HG03565 (cell line): ENCODE data around the gene MAP3K6.
"Not testable (repeated sequence)": the region's sequence is repeated elsewhere in the genome, so short reads cannot be mapped to it uniquely, and the experiment has no call there.

Experiments
- ATAC-seq: cut with Tn5 transposase; IDR thresholded peaks from one replicate; pipeline ENCODE4 v1.9.1; 2021; ENCODE audit warnings: mild to moderate bottlenecking, moderate library complexity; ENCODE audit not compliant: unreplicated experiment

MAP3K6 gene, protein sequence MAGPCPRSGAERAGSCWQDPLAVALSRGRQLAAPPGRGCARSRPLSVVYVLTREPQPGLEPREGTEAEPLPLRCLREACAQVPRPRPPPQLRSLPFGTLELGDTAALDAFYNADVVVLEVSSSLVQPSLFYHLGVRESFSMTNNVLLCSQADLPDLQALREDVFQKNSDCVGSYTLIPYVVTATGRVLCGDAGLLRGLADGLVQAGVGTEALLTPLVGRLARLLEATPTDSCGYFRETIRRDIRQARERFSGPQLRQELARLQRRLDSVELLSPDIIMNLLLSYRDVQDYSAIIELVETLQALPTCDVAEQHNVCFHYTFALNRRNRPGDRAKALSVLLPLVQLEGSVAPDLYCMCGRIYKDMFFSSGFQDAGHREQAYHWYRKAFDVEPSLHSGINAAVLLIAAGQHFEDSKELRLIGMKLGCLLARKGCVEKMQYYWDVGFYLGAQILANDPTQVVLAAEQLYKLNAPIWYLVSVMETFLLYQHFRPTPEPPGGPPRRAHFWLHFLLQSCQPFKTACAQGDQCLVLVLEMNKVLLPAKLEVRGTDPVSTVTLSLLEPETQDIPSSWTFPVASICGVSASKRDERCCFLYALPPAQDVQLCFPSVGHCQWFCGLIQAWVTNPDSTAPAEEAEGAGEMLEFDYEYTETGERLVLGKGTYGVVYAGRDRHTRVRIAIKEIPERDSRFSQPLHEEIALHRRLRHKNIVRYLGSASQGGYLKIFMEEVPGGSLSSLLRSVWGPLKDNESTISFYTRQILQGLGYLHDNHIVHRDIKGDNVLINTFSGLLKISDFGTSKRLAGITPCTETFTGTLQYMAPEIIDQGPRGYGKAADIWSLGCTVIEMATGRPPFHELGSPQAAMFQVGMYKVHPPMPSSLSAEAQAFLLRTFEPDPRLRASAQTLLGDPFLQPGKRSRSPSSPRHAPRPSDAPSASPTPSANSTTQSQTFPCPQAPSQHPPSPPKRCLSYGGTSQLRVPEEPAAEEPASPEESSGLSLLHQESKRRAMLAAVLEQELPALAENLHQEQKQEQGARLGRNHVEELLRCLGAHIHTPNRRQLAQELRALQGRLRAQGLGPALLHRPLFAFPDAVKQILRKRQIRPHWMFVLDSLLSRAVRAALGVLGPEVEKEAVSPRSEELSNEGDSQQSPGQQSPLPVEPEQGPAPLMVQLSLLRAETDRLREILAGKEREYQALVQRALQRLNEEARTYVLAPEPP (N-terminal part only)

DNA sequence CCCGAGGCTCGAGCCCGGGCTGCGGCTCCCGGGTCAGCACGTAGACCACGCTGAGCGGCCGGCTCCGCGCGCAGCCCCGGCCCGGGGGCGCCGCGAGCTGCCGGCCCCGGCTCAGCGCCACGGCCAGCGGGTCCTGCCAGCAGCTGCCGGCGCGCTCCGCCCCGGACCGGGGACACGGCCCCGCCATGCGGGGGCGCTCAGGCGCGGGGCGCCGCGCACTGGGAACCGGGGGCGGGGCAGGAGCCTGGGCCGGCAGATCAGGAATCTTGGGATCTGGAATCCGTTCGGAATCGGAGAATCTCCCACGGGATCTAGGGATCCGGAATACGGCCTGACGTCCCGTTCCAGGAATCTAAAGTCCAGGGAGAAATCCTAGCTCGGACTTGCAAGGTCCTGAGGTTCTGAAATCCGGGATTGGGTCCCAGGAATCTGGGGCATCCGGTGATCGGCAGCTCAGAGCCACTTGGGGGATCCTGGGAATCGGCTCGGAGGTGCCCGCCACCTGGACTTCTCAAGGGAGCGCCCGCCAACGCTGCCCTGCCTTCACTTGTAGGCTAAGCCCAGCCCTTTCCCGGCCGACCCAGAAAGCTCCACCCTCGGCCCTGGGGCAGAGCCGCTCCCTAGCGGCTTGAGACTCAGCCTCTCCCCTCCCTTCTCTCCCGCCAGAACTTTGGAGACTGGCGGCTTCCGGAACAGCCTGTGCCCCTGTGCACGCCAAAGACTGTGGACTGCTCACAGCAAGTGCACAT is at the start of gene MAP3K6:
MAP3K6 (minus strand) TSS at position 551 of the 749 bp plus-strand sequence; CDS start at position 187, 364 bp downstream.
- no peak for ATAC-seq

DNA sequence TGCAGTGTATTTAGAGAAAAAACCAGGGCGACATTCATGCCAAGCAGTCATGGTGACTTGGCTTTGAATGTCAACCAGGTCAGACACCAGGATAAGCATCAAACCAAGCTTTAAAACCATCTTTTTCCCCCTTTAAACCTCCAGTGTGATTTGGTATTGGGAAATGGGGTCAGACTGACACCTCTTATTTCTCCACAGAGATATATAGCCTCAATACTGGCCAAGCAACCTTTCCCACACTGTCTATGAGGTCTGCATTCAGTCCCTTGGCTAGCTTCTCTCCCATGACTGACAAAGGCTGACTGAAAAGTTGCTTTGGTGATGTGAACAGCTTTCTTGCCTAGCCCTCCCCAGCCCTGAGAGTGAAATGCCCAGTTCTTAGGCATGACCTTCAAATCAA is 47.3 kb upstream of the MAP3K6 start:
- ATAC-seq, result no peak

DNA sequence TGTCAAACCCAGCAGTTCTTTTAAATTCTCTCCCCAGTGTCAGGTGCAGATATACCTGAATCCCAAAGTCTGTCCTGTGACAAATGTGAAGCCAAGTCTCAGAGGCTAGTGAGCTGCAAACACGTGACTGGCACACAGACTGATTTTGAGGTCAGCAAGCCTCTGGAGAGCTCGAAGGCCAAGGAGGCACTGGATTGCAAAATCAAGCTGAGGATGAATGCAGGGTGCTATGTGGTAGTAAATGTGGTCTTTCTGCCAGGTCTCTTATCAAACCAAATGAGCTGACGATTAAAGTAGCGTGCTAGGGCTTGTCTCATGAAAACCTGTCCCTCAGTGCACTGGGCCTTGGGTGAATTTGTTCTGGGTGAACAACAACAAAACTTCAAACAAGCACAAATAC is 46.2 kb upstream of the MAP3K6 start:
- ATAC-seq, result no peak

DNA sequence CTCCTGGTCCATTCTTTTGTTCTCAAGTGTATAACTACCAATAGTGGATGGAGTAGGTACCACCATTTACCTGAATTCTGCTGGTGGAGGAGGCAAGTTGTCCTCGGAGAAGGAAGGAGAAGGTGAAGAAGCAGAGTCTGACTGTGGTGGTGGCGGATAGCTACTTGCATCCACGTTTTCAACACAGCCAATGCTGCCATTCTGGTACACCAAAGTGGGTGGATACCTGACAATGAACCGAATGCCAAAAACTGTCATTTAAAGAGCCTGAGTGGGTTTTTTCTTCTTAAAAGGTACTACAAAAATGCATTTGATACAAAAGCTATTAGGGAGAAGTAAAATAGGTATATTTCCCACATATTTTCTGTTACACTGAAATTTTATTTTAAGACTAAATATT is 45.7 kb upstream of the MAP3K6 start:
- ATAC-seq, result no peak

DNA sequence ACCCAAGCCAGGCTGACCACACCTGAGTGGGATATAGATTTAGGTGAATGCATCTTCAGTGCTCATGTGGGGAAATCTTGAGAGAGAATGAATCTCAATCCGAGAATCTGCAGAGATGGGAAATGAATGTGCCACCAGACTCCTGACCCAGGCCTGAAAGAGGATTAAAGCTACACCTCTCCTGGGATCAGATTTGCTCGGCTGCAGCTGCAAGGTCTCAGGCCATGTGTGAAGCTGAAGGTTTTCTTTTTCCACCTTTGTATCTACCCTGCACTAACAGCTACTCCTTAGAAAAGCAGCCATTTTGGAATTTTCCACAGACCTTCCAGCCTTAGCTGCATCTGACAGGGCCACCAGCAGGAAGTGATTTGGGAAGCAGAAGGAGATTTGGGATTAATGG is 43.9 kb upstream of the MAP3K6 start:
- ATAC-seq, result no peak

DNA sequence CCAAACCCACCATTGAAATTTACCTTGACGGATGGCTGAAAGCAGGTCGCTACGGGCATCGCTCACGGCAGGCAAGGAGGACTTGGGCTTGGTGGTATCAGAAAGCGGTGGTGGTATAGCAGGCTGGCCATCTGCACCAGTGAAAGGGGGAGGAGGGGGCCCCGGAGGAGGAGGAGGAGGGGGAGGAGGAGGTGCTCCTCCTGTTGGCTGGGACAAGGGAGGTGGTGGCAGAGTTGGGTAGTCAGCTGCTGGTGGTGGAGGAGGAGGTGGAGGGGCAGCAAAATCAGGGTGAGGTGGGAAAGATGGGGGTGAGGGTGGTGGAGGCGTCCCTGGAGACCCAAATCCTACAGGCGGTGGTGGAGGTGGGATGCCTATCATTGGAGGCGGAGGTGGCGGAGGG is 42.9 kb upstream of the MAP3K6 start:
- no peak for ATAC-seq

DNA sequence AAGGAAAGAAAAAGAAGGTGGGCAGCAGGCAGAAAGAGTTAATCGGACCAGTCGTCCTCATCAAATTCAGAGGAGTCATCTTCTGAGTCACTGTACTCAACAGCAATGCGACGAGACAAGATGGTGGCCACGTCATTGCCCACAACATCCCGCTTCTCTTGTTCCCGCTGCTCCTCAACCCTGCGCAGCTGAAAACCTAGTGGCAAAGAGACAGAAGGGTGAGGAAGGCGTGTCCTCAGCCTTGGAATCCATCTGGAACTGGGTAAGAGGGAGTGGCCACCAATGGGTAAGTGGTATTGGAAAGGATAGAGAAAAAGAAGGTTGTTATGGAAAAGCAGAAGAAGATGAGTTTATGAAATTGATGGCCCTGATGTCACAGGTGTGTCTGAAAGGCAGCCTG is 41.4 kb upstream of the MAP3K6 start:
- ATAC-seq, result no peak

DNA sequence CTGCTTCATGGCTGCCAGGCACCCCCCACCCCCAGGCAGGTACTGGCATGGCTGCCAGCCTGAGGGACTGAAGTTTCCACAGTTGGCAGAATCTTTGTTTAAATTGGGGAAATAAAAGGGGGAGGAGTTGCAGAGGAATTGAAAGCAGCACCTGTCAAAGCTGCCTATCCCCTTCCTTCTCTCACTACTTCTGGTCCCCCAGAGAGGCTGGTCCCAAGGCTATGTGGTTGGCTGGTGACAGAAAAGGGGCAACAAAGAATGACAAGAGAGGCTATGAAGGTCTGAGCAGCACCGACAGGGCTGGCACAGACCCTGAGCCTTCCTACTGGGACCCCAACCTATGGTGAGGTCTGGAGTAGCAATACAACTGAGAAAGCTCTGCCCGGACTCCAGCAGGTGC is 40.0 kb upstream of the MAP3K6 start:
- not testable (repeated sequence) for ATAC-seq

DNA sequence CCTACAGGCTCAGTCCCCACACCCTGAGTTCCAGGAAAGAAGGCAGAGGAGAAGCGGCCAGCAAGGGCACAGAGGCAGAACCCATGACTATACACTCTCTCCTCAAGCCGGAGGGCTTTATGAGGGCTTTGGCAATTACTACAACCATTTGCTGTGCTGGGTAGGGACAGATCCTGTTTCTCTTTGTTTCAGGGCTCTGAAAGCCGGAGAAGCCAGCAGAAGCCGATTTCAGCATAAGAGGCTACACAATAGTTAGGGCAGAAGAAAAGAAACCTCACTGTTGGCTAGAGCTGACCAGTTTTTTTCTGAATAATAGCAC is 39.6 kb upstream of the MAP3K6 start:
- ATAC-seq, result no peak

DNA sequence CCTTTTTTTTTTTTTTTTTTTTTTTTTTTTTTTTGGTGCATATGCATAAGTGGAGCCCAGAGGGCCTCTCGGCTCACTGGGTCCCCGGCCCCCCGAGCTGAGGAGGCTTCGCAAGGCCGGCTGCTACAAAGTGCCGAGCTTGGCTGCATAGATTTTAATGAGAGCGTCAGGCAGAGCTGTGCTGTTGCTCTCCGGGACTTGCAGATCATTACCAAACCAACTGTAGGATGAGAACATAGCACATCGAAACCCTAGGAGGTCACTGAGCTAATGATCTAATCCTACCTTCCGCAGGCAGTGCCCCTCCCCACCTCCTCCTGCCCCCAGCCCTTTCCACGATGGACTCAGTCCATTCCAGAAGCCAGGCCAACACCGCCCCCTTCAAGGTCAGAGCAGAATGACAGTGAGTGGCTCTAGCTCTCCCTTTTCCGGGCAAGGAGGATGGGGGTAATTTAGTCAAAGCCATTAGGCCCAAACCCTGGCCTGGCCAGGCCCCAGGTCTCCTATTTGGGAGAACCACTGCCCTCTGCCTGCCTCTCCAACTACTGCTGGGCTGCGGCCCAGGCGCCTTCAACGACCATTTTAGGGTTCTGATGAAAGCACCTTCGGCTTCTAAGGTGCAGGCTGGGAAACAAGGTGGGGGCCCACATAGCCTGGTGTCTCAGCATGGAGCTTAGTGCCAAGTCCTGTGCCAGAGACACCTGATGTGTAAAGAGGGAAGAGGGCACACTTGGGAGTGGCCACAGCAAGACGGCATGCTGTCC is 39.0 kb upstream of the MAP3K6 start:
- ATAC-seq, result not testable (repeated sequence)

DNA sequence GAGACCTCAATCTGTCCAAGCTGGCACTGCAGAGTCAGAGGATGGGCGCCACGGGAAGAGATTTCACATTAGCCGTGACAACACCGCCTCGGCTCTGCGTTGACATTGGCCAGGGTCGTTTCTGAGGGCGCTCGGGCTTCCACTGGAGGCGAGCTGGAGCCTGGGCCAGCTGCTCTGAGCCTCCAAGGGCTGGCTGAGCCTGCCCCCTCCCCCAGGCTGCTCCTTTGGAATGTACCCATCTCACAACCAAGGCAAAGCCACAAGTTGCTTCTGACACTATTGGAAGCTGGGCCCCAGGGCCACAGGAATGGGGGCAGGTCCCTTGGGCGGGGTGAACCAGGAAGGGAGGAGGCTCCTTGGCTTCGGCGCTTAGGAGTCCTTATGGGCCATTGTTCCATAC is 38.3 kb upstream of the MAP3K6 start:
- no peak for ATAC-seq

DNA sequence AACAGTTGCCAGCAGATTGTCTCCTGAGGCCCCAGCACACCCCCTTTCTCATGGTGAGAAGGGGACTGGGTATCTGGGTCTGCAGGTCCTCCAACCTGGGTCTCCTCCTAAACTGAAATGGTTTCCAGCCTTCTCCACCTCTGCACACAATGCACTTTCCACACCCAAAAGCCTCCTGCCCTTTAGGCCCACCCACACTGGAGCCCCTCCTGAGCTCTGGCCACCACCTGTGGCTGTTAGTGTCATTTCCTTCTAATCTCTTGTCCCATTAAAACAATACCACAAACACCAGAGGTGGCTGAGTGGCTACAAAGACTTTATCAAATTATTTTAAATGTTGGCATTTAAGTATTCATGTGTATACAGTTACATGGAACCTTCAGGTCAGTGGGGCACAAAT is 37.2 kb upstream of the MAP3K6 start:
- no peak for ATAC-seq

DNA sequence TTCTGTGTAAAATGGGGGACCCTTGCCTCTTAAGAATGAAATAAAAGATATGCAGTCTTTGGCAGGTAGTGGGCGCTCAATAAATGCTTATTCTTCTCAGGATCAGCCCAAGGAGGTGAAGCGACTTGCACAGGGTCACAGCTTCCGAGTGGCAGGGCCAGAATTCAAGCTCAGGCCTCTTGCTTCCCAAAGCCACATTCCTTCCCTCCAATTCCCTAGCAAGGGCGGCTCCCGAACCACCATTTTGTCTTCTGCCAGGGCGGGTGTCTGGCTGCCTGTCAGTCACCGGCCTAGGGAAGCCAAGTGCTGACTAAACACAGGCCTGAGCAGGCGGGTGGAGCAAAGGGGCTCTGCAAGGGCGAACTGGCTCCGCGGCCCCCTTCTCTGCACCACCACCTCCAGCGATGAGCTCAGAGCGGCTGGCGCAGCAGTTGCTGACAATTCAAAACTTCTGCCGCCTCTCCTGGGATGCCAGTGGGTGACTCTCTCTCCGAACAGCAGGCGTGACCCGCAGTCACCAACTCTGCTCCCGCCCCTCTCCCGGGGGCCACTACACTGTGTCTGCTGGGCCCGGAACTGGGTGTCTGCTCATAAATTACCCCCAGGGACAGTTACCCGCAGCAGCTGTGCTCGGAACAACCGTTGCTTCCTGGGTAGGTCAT is 36.4 kb upstream of the MAP3K6 start:
- ATAC-seq, result no peak

DNA sequence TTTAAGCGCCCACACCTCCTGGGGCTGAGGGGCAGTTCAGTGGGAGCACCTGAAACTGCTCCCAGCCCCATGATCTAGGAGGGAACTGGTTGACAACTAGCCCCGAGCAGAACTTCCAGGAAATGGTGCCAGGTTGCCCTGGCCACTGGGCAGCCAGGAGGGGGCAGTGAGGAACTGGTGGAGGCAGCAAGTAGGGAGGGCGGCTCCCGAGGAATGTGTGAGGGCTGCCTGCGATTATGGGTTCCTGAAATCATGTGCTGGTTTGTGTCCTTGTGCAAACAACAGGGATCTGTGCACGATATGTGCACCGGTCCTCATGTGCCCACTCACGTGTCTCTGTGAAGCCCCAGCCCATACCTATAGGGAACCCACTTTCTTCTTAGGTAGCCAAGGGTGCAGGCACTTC is 35.6 kb upstream of the MAP3K6 start:
- ATAC-seq, result no peak

DNA sequence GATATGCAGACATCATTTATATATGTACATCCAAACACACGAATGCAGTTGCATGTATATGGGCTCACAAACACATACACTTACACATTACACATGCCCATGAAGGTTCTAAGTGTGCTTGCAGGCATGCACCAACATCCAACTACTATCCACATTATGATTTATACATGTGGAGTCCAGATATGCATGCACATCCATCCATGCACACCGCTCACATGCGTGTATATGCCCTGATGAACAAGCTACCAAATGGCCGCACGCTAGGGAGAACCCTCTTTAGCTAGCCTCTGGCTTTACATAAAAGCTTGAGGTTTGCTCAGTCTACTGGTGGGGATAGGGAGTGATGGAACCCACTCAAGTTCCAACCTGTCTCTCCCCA is 34.2 kb upstream of the MAP3K6 start:
- ATAC-seq, result no peak

DNA sequence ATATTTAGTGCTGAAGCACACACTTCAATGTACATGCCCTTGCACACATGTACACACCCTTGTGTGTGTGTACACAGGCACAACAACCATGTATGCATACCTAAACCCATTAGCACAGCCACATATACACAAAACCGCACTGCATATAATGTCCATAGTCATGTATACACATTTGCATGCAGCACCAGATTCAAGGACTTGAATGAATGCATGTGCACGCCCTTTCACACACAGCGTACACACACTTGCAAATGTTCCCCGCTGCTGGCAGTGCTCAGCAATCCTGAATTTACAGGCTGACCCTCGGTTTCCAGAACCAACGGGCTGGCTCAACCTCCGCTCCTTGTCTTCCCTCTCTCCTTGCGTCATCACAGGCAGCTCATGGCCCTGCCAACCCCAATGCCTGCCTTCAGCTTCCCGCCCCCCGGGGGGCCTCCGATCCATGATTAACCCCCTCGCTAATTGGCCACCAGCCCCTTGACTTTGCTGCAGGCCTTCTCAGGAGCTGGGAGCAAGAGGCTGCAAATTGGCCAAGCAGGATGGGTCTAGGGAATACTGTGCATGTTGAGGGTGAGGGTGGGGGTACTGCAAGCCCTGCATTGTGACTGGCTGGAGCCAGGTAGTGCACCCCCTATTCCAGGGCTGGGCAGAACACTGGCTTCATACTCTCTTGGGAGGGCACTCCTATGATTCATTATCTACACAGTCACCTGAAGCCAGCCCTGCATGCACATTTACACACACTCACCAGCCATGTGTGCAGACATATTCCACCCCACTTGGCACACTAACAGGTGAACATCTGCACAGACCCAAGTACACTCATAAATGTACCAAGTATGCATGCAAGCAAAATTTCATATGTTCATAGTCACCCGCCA is 33.6 kb upstream of the MAP3K6 start:
- no peak for ATAC-seq

DNA sequence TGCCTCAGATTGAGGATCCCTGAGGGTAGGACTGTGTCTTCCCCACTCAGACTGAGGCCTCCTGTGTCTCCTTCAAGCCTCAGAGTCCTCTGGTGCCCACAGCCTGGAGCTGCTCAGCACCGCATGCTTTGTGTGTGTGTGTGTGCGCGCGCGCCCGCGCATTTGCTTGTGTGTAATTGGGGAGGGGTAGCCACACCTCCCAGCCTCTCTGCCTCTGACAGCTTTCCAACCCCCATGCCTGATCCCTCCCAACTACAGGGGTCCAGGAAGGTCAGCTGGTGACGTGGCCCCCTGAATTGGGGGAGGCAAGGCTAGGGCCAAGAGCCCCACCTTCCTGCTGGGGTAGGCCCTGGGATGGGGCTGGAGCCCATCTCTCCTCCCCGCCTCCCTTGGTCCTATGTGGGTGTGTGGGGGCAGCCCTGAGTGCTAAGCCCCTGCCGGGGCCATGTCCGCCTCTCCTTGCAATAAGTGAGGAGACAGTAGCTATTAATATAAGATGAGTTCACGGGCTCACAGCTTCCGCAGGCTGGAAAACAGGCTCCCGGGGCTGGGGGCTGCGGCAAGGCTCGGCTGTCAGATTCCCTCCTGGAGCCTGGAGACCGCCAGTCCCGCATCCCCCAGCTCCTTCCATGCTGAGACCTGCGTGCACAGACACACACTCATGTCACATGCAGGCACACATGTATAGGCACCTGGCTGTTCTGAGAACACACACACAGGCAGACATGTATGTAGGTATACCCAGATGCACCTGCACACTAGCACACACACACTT is 32.7 kb upstream of the MAP3K6 start:
- no peak for ATAC-seq
